AG10803 (cell line): ENCODE measurements around the gene TRAF2.

Experiments
- DNase-seq: peaks from one replicate; pipeline ENCODE4 v3.0.0; 2010; ENCODE audit warnings: low read depth
- H3K4me3 ChIP-seq: 2 replicates; pipeline ENCODE4 v1.5.1; 2011; ENCODE audit warnings: mild to moderate bottlenecking, low read length, control low read depth
- TF ChIP-seq, protein P1 (sequence below): conservative IDR thresholded peaks from 2 replicates; pipeline ENCODE4 v1.5.1; 2011; ENCODE audit warnings: mild to moderate bottlenecking, low read length, control low read depth, inconsistent platforms

The TRAF2 gene

DNA sequence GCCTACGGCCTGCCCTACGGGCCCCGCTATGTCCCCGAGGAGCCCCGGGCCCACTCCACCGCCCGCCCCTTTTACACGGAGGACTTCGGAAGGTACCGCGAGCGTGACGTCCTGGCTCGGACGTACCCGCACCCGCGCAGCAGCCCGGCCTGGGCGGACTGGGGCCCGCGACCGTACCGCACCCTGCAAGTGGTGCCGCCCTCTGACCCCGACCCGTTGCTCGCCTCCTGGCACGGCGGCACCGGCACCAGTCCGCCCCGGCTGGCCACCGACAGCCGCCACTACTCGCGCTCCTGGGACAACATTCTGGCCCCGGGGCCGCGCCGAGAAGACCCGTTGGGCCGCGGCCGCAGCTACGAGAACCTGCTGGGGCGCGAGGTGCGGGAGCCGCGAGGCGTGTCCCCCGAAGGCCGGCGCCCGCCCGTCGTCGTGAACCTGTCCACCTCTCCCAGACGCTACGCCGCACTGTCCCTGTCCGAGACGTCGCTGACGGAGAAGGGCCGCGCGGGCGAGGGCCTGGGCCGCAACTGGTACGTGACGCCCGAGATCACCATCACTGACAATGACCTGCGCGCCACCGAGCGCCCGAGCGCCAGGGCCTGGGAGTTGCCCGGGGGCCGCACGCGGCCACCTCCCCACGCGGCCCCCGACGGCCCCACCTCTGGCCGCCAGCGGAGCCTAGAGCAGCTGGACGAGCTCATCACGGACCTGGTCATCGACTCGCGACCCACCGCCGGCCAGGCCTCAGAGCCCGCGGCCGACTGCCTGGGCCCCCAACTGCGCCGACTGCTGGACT is 40.7 kb upstream of the TRAF2 start:
- TF ChIP-seq, protein P1, sequence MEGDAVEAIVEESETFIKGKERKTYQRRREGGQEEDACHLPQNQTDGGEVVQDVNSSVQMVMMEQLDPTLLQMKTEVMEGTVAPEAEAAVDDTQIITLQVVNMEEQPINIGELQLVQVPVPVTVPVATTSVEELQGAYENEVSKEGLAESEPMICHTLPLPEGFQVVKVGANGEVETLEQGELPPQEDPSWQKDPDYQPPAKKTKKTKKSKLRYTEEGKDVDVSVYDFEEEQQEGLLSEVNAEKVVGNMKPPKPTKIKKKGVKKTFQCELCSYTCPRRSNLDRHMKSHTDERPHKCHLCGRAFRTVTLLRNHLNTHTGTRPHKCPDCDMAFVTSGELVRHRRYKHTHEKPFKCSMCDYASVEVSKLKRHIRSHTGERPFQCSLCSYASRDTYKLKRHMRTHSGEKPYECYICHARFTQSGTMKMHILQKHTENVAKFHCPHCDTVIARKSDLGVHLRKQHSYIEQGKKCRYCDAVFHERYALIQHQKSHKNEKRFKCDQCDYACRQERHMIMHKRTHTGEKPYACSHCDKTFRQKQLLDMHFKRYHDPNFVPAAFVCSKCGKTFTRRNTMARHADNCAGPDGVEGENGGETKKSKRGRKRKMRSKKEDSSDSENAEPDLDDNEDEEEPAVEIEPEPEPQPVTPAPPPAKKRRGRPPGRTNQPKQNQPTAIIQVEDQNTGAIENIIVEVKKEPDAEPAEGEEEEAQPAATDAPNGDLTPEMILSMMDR = no peak
- no peak for DNase-seq
- no peak overlapping the region for H3K4me3 ChIP-seq

DNA sequence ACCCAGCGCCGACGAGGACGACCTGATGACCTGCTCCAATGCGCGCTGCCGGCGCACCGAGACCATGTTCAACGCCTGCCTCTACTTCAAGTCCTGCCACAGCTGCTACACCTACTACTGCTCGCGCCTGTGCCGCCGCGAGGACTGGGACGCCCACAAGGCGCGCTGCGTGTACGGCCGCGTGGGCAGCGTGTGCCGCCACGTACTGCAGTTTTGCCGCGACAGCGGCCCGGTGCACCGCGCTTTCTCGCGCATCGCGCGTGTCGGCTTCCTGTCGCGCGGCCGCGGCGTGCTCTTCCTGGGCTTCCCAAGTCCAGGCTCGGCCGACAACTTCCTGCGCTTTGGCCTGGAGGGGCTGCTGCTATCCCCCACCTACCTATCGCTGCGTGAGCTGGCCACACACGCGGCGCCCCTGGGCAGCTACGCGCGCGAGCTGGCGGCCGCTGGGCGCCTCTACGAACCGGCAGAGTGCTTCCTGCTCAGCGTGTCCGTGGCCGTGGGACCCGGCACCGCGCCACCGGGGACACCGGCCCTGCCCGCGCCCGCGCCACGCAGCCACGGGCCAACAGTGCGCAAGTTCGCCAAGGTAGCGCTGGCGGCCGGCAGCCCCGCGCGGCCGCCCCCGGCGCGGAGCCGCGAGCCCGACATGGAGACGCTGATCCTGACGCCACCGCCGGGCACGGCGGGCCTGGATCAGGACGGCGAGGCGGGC is 39.8 kb upstream of the TRAF2 start:
- TF ChIP-seq, protein P1 = no peak
- no peak for DNase-seq
- H3K4me3 ChIP-seq = no peak overlapping the region; the same call in 1 of the 2 replicates

DNA sequence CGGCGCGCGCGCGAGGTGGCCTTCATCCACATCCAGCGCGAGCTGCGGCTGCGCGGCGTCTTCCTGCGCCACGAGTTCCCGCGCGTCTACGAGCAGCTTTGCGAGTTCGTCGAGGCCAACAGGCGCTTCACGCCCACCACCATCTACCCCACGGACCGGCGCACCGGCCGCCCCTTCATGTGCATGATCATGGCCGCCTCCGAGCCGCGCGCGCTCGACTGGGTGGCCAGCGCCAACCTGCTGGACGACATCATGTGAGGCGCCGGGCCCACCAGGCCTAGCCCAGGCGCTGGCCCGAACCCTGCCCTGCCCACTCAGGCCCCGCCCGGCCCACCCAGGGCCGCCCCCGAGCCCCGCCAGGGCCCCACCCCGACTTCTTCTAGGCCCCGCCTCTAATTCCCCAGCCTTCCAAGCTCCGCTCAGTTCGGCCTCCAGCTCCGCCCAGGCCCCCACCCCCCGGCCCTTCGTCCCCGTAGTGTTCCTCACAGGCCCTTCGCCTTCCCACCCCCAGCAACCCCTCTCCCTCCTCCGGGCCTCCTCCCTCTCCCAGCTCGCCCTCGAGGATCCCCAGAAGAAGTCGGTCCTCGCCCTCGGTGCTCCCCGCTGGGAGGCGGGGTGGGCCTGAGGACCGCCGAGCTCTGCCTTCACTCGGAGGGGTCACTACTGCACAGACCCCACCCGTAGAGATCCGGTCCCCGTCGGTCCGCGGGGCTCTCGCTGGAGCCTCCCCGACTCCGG is 39.1 kb upstream of the TRAF2 start:
- DNase-seq = peak; percentile 70
- TF ChIP-seq, protein P1 = no peak
- H3K4me3 ChIP-seq = peak overlapping the region; percentile 99

DNA sequence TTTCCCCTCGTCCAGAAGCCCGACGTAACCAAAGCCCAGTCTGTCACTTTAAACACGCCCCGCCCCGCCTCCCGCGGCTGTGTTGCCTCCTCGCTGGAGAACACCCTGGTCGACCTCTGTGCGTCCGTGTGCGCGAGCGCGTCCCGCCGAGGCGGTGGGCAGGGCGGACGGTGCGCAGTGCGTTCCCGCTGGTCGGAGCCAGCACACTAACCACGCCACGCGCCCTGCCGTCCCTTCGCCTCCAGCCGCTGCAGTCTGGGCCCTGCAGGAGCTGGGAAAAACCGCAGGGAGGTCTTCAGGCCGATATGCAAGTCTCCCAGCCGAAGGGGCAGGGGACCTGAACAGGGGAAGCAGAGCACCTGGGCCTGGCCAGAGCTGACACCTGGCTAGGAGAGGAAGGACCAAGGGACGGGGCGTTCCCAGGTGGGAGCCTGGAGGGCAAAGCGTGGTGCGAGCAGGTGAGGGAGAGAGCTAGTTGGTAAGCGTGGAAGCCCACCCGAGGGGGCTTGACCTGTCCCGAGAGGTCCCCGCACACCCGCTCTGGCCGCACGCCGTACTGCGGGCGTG is 38.4 kb upstream of the TRAF2 start:
- TF ChIP-seq, protein P1 = no peak
- peak; percentile 85 for DNase-seq
- peak overlapping the region; percentile 99 for H3K4me3 ChIP-seq

DNA sequence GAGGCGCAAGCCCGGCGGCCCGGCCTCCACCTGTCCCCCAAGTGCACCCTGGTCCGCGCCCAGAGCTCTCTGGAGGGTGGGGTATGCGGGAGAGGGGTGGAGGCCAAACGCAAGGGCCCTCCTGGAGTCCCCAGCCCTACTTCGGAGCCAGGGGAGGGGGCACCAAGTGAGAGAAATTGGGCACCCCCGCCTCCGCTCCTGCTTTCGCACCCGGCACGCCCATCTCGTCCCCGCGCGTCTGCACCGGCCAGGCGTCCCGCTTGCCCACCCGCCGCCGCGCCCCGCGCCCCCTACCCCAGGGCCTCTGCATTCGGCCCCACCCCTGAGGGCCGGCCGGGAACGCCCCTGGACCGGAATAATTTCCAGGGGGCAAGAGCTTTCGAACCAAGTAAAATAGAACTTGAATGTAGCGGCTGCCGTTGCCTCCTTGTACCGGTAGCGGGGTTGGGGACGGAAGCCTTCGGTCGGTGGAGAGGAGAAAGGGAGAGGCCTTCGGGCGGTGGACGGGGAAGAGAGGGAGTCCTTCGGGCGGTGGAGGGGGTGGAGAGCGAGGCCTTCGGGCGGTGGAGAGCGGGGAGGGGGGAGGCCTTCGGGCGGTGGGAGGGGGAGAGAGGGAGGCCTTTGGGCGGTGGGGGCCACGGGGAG is 37.8 kb upstream of the TRAF2 start:
- TF ChIP-seq, protein P1 = no peak
- no peak for DNase-seq
- H3K4me3 ChIP-seq = peak overlapping the region; percentile 99

DNA sequence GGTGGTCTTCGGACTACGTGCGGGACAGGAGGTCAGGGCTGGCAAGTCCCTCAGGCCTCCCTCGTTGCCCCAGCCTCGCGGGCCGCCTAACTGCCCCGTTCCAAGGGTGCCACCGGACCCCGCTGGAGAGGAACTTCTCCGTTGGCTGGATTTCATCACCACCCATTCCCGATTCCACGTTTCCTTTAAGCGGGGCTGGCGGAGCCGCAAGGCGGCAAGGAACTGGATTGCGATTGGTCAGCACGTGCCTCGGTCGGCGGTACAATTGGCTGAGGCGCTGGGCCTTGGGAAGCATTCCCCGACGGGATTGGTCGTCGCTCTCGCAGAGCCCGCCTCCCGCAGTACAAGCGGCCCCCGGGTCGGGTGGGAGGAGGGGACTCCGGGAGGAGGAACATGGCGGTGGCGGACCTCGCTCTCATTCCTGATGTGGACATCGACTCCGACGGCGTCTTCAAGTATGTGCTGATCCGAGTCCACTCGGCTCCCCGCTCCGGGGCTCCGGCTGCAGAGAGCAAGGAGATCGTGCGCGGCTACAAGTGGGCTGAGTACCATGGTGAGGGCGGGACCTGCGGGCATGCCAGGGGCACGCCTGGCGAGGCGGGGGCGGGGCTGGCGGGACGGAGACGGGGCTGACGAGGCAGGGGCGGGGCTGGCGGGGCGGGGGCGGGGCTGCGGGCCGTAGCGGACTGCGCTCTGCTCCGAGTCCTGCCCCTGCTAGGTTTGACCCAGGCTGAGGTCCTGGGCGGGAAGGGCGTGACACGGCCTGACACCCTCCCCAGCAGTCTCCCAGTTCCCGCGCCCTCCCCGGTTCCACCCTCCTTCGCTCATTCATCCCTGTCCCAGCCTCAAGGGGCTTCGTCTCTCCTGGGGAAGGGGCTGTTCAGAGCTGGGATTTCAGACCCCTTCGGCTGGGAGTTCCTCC is 37.0 kb upstream of the TRAF2 start, which contains the start of gene PHPT1:
Gene PHPT1, plus strand, starts transcription at position 372 of the 922 bp plus-strand sequence. Its CDS starts 22 bp downstream, at position 394.
- H3K4me3 ChIP-seq = peak within 1 kb of the TSS; percentile 99
- TF ChIP-seq, protein P1 = no peak
- DNase-seq = peak; percentile 99
